DOHH2 (cell line): Measurements from ENCODE around the gene AQP1.

Source experiments
- H3F3A ChIP-seq: fragments of 200-600 bp; sonication (generic), shearing (Covaris generic); 2 replicates; pipeline ENCODE4 v1.6.0; 2016; ENCODE audit warnings: antibody characterized with exemption, mild to moderate bottlenecking; ENCODE audit not compliant: control insufficient read depth, insufficient read depth
- H3K27ac ChIP-seq: fragments of 200-600 bp; sonication (generic); 2 replicates; pipeline ENCODE4 v1.5.1; 2014; ENCODE audit warnings: low read depth, mild to moderate bottlenecking, low read length, moderate library complexity
- H3K27me3 ChIP-seq: fragments of 200-600 bp; sonication (generic); 2 replicates; pipeline ENCODE4 v1.6.1; 2014; ENCODE audit warnings: mild to moderate bottlenecking, low read length, mixed read lengths; ENCODE audit not compliant: control insufficient read depth
- H3K36me3 ChIP-seq: fragments of 200-600 bp; sonication (generic); 2 replicates; pipeline ENCODE4 v1.6.1; 2014; ENCODE audit warnings: mild to moderate bottlenecking, low read length, moderate library complexity, mixed read lengths; ENCODE audit not compliant: control insufficient read depth
- H3K4me1 ChIP-seq: fragments of 200-600 bp; sonication (generic); 2 replicates; pipeline ENCODE4 v1.6.1; 2014; ENCODE audit warnings: mild to moderate bottlenecking, low read length, mixed read lengths; ENCODE audit not compliant: control insufficient read depth
- H3K4me2 ChIP-seq: fragments of 200-600 bp; sonication (generic); 2 replicates; pipeline ENCODE4 v1.6.0; 2014; ENCODE audit warnings: mild to moderate bottlenecking, low read length, moderate library complexity
- H3K4me3 ChIP-seq: fragments of 200-600 bp; sonication (generic); 2 replicates; pipeline ENCODE4 v1.5.1; 2014; ENCODE audit warnings: mild to moderate bottlenecking, low read length, mixed read lengths
- H3K79me2 ChIP-seq: fragments of 200-600 bp; sonication (generic); 2 replicates; pipeline ENCODE4 v1.6.1; 2014; ENCODE audit warnings: mild to moderate bottlenecking, low read length, mixed read lengths; ENCODE audit not compliant: control insufficient read depth
- H3K9me2 ChIP-seq: fragments of 200-600 bp; sonication (generic); replicated peaks from 2 replicates; pipeline ENCODE4 v1.6.1; 2014; ENCODE audit warnings: mild to moderate bottlenecking, low read length, mixed read lengths; ENCODE audit not compliant: control insufficient read depth
- H3K9me3 ChIP-seq: fragments of 200-600 bp; sonication (generic); 2 replicates; pipeline ENCODE4 v1.6.1; 2014; ENCODE audit warnings: antibody characterized with exemption, low read length, mixed read lengths; ENCODE audit not compliant: control insufficient read depth, insufficient read depth
- H4K20me1 ChIP-seq: fragments of 200-600 bp; sonication (generic); 2 replicates; pipeline ENCODE4 v1.6.0; 2014; ENCODE audit warnings: low read depth, mild to moderate bottlenecking, antibody characterized with exemption, low read length, moderate library complexity; ENCODE audit not compliant: control insufficient read depth, insufficient read depth
- EZH2phosphoT487 ChIP-seq: fragments of 200-600 bp; sonication (generic); IDR thresholded peaks from 2 replicates; pipeline ENCODE4 v1.6.1; 2017; ENCODE audit warnings: borderline replicate concordance, mild to moderate bottlenecking, antibody characterized with exemption, low read length, moderate library complexity, mixed read lengths
- TF ChIP-seq, protein P1 (sequence below): fragments of 200-600 bp; sonication (generic); IDR thresholded peaks from one replicate; pipeline ENCODE4 v1.5.1; 2014; ENCODE audit warnings: antibody characterized with exemption, mild to moderate bottlenecking, low read depth, low read length; ENCODE audit not compliant: poor library complexity, severe bottlenecking

Gene AQP1

DNA sequence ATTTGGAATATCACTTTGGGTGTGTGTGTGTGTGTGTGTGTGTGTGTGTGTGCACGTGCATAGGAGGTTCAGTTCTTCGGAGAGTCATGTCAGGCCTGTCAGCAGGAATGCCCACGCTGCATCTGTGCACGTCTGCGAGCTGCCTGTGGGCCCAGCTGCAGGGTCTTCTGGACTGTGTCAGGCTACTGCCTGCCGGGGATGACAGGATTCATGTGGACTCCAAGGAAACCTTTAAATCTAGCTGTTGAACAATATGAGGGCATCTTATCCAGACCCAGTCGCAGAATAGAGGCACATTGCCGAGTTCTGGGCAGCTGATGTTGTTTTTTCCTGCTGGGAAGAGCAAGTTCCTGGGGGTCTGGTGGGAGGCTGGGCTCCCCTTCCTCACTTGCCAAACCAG is 19.0 kb downstream of the AQP1 start:
- Histone ChIP-seq H3K4me1 (no peaks in the 10 kb centered on the region), H3K4me3 (no peak overlapping the region), H3K79me2 (no peaks in the 10 kb centered on the region), H3K9me2 (no peaks in the 10 kb centered on the region), H3K36me3 (no peaks in the 10 kb centered on the region), H3F3A (no peaks in the 10 kb centered on the region), H4K20me1 (no peaks in the 10 kb centered on the region), H3K27ac (no peak overlapping the region), H3K27me3 (peaks cover 4% of the 10 kb centered on the region; the same call in 1 of the 2 replicates), H3K4me2 (no peak overlapping the region), H3K9me3 (peaks cover 3% of the 10 kb centered on the region; the same call in 1 of the 2 replicates)
- TF ChIP-seq, protein P1, sequence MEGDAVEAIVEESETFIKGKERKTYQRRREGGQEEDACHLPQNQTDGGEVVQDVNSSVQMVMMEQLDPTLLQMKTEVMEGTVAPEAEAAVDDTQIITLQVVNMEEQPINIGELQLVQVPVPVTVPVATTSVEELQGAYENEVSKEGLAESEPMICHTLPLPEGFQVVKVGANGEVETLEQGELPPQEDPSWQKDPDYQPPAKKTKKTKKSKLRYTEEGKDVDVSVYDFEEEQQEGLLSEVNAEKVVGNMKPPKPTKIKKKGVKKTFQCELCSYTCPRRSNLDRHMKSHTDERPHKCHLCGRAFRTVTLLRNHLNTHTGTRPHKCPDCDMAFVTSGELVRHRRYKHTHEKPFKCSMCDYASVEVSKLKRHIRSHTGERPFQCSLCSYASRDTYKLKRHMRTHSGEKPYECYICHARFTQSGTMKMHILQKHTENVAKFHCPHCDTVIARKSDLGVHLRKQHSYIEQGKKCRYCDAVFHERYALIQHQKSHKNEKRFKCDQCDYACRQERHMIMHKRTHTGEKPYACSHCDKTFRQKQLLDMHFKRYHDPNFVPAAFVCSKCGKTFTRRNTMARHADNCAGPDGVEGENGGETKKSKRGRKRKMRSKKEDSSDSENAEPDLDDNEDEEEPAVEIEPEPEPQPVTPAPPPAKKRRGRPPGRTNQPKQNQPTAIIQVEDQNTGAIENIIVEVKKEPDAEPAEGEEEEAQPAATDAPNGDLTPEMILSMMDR: no peak

DNA sequence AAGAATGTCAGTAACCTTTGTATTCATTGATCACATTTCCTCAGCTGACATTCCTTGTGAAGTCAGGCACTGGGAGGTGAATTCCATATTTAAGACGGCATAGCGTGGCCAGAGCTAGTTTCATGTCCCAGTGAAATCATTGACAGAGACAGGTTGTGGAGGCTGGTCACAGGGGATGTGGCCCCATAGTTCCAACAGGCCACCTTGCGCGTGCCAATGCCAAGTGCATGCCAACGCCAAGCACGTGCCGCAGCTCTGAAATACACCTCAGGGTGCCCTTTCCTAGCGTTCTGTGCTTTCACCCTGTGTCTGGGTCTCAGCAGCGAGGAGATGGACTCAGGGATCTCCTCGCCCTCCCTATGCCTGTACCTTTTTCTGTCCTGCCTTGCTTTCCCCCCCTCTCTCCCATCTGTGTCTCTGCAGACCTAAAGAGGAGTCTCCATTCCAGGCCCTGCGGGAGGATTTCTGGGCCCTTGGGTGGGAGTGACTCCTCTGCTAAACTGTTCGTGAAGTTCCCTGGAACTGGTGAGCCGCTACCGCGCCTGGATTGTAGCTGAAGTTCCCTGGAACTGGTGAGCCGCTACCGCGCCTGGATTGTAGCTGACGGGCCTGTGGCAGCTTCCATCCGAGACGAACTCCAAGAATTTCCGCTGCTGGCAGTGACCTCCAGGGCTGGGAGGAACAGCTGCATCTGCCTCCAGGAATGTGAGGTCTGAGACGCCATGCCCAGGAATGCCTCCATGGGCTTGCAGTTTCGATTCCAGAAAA is 19.7 kb downstream of the AQP1 start:
- Histone ChIP-seq H3K27ac (no peak overlapping the region), H3K4me3 (no peak overlapping the region), H3F3A (no peaks in the 10 kb centered on the region), H3K9me3 (peaks cover 3% of the 10 kb centered on the region; the same call in 1 of the 2 replicates), H3K36me3 (no peaks in the 10 kb centered on the region), H3K4me1 (no peaks in the 10 kb centered on the region), H3K4me2 (no peak overlapping the region), H3K9me2 (no peaks in the 10 kb centered on the region), H3K27me3 (peaks cover 4% of the 10 kb centered on the region; the same call in 1 of the 2 replicates), H3K79me2 (no peaks in the 10 kb centered on the region), H4K20me1 (no peaks in the 10 kb centered on the region)
- TF ChIP-seq, protein P1: no peak
- TF ChIP-seq EZH2phosphoT487: no peak

DNA sequence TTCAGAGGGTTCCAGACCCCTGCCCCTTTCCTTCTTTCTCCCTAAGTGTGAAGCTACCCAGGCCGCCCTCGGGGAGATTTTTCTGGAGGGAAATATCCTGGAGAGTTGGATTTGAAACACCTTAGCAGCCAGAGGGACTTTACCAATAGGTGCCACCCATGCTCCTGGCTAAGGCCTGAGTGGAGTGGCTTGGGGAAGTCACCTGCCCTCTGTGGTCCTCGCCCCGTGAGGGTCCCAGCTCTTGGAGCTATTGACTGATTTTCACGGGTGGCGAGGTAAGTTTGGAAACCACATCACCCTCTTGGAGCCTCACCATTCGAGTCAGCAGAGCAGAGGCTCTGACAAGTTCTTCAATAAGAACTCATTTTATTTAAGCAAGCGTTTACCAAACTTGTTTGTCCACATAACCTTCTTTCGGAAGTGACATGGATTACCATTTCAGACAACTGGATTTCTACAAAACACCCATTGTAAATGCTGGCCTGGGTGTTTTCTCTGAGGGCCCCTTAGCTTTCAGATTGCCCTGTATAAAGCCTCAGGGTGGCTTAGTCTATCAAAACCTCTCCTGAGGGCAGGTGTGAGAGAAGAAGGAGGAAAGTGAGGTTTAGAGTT is 20.4 kb downstream of the AQP1 start:
- H3K27ac ChIP-seq: no peak overlapping the region
- no peaks in the 10 kb centered on the region for H3K79me2 ChIP-seq
- peaks cover 2% of the 10 kb centered on the region; the same call in 1 of the 2 replicates for H3K9me3 ChIP-seq
- no peaks in the 10 kb centered on the region for H3K9me2 ChIP-seq
- peaks cover 4% of the 10 kb centered on the region; the same call in 1 of the 2 replicates for H3K27me3 ChIP-seq
- no peaks in the 10 kb centered on the region for H3F3A ChIP-seq
- no peaks in the 10 kb centered on the region for H3K36me3 ChIP-seq
- no peaks in the 10 kb centered on the region for H3K4me1 ChIP-seq
- H3K4me2 ChIP-seq: no peak overlapping the region
- no peaks in the 10 kb centered on the region for H4K20me1 ChIP-seq
- TF ChIP-seq, protein P1: no peak
- TF ChIP-seq EZH2phosphoT487: no peak
- no peak overlapping the region for H3K4me3 ChIP-seq
